ENCODE data around the gene PRODH. TPM values are rescaled to one million over a fixed set of nuclear protein-coding genes. Genes with fewer than 3 reads are reported as not detected.
"Not testable (repeated sequence)": the region's sequence is repeated elsewhere in the genome, so short reads cannot be mapped to it uniquely, and the experiment has no call there.

The PRODH gene
- total RNA-seq, 1 experiment from 2014 or later: not detected

GRCh38 chr22:18906410-18906745 lies 29.7 kb downstream of the PRODH start:
- DNase-seq (ENCODE audit: low spot score): not testable (repeated sequence)

DNA sequence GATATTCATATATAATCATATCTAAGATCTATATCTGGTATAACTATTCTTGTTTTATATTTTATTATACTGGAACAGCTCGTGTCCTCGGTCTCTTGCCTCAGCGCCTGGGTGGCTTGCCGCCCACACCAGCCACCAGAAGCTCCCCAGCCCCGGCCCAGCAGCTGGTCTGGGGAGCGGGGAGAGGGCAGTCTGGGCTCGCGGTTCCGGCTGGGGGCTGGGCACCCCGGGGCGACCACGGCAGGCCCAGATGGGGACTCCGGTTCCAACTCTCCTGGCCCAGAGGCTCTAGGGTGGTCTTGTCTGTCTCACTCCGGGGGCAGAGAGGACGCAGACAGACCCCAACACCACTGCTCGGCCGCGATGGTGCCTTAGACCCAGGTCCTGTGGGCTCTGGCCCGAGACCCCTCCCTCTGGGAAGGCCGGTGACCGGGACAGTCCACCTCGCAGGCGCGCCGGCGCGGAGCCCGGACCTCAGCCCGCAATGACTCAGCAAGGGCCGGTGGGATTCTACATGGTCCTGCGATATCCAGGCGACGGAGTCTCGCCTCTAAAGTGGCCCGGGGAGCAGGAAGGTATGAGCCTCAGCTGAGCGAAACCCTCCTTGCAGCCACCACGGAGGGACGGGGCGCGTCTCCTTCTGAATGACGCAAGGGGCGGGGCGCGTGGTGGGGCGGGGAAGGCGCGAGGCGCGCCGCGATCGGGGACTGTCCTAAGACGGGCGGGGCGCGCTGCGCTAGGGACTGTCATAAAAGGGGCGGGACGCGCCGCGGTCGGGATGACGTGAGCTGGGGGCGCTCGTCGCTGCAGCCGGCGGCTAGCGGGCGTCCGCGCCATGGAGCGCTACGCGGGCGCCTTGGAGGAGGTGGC lies 30.3 kb downstream of the PRODH start, which contains the start of gene DGCR6:
Gene DGCR6, plus strand, starts transcription at position 781 of the 870 bp plus-strand sequence. Its CDS starts 55 bp downstream, at position 836.
- no peak for DNase-seq (ENCODE audit: low spot score)

GRCh38 chr22:18896037-18896657 lies 39.9 kb downstream of the PRODH start:
- DNase-seq (ENCODE audit: low spot score): not testable (repeated sequence)

GRCh38 chr22:18893775-18894174 lies 42.3 kb downstream of the PRODH start:
- not testable (repeated sequence) for DNase-seq (ENCODE audit: low spot score)

- DNase-seq (ENCODE audit: low spot score): not testable (repeated sequence)
These were observed 45.4 kb downstream of the PRODH start for GRCh38 chr22:18890510-18891192.

DNA sequence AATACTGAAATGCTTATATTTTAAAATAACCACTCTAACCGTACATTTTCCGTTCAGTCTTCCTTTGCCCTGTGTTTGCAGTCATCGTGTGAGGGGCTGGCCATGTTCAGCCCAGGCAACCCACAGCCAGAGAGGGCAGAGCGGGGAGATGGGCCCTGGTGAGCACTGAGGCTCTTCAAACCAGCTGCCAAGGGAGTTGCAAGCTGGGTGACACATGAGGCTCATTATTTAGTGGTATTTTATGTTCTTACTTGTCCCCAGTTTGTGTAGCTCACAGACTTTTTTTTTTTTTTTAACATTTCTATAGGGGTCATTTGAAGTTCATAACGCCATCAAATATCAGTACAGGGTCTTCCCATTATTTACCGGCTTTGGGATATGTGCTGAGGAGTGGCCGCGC lies 48.0 kb downstream of the PRODH start:
- DNase-seq (ENCODE audit: low spot score): no peak

- not testable (repeated sequence) for DNase-seq (ENCODE audit: low spot score)
These were observed 51.6 kb downstream of the PRODH start for GRCh38 chr22:18884465-18884864.

DNA sequence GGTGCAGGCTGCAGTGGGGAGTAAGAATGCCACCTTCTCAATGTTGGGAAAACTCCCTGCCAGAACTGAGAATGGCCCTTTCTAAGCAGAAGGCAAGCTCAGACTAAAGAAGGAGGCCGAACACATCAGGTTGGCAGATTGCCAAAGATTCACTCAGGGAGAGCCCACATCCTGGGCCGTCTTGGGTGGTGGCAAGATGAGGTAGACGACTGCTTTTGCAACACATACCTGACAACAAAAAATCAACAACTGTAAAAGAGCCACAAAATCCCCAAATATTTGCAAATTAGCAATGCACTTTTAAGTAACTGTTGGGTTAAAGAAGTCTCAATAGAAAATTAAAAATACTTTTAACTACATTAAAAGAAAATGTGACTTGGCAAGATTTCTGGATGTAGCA lies 54.8 kb downstream of the PRODH start:
- DNase-seq (ENCODE audit: low spot score): peak; percentile 2

Other genes starting within 250 kb of the PRODH start
- 1.1 TPM in 1 of 2 replicates, not detected in the other for gene DGCR6, start 30.0 kb downstream of the PRODH start, total RNA-seq (2014; rRNA removed; shearing (Covaris generic))
- 19.1 TPM in 2 replicates for gene DGCR2, start 186.1 kb upstream of the PRODH start, total RNA-seq (2014; rRNA removed; shearing (Covaris generic))
- gene TSSK2, start 195.0 kb upstream of the PRODH start, total RNA-seq (2014; rRNA removed; shearing (Covaris generic)): not detected in 2 replicates
- gene ESS2, start 208.4 kb upstream of the PRODH start, total RNA-seq (2014; rRNA removed; shearing (Covaris generic)): 6.2 and 8.9 TPM in 2 replicates
- gene GSC2, start 214.0 kb upstream of the PRODH start, total RNA-seq (2014; rRNA removed; shearing (Covaris generic)): not detected in 2 replicates
- gene SLC25A1, start 242.4 kb upstream of the PRODH start, total RNA-seq (2014; rRNA removed; shearing (Covaris generic)): 75.0 and 77.8 TPM in 2 replicates

All from H4 (cell line).